Measurements from ENCODE around the gene TRHDE.

DNA sequence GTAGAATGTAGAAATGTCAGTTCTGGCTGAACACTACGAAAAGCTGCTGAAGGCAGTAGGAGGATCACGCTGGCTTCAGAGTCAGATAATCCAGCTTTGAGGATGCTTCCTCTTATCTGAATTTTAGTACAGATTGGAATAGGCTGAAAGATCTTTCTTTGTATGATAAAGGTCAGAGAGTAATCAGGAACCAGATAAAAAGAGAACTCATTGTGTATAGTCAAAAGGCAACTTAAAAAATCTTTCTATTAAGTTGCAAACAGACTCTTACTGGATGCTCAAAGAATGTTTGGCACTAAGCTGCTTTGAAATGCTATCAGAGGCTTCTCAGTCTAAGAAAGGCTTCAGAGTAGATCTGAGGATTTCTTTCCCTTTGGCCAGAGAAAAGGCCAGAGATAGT, 21.8 kb upstream of the TRHDE start:
- TF ChIP-seq, protein P1, sequence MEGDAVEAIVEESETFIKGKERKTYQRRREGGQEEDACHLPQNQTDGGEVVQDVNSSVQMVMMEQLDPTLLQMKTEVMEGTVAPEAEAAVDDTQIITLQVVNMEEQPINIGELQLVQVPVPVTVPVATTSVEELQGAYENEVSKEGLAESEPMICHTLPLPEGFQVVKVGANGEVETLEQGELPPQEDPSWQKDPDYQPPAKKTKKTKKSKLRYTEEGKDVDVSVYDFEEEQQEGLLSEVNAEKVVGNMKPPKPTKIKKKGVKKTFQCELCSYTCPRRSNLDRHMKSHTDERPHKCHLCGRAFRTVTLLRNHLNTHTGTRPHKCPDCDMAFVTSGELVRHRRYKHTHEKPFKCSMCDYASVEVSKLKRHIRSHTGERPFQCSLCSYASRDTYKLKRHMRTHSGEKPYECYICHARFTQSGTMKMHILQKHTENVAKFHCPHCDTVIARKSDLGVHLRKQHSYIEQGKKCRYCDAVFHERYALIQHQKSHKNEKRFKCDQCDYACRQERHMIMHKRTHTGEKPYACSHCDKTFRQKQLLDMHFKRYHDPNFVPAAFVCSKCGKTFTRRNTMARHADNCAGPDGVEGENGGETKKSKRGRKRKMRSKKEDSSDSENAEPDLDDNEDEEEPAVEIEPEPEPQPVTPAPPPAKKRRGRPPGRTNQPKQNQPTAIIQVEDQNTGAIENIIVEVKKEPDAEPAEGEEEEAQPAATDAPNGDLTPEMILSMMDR (IDR thresholded peaks at IDR 0.05), result no peak
- no peak for TF ChIP-seq POLR2A (IDR thresholded peaks at IDR 0.05)

Data from lower leg skin (tissue), 3 donors.